HL-60 (cell line): ENCODE measurements around the gene PKN2.

Experiments used
- GABPA ChIP-seq: IDR thresholded peaks from 2 replicates; pipeline ENCODE4 v1.6.1; 2012; ENCODE audit warnings: low read depth
- POLR2AphosphoS5 ChIP-seq: IDR thresholded peaks from 2 replicates; pipeline ENCODE4 v1.6.1; 2012; ENCODE audit warnings: low read depth
- SPI1 ChIP-seq: IDR thresholded peaks from 2 replicates; pipeline ENCODE4 v1.6.1; 2012; ENCODE audit warnings: low read depth, mild to moderate bottlenecking, borderline replicate concordance
- TF ChIP-seq, protein P1 (sequence below): IDR thresholded peaks from one replicate; pipeline ENCODE4 v1.5.1; 2011; ENCODE audit warnings: low read length, control low read depth, inconsistent platforms; ENCODE audit not compliant: insufficient read depth
- TF ChIP-seq, protein P2 (sequence below): IDR thresholded peaks from 2 replicates; pipeline ENCODE4 v1.6.1; 2012; ENCODE audit warnings: low read depth; ENCODE audit not compliant: insufficient replicate concordance

DNA sequence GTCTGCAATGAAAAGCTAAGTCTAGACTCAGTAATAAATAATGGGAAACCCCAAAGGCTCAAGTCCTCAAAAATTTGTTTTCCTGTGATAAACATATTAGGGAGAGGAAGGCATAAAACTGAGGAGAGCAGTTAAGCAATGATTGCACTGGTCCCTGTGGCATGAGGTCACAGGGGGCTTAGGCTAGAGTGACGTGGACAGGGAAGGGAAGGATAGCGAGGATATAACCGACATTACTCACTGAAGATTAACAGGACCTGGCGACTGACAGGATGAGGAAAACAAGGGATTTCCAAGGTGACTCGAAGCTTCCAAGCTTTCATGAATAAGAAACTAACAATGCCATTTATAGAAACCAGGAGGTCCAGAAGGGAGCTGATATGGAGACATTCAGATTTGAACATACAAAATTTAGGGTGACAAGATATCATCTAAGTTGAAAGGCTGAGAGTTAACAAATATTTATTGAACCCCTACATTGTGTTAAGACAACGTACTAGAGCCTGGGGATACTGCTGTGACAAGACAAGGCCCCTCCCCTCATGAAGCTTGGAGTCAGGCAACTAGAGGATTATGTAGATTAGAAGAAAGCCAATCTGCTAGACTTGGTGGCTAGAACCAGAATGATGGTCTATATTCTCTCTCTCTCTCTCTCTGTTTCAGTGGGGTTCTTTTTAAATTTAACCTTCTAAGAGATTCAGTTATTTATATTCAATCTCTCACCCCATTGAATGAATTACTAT is 33.2 kb upstream of the PKN2 start:
- TF ChIP-seq POLR2AphosphoS5 (no peak), GABPA (no peak), SPI1 (no peak)
- TF ChIP-seq, protein P1, sequence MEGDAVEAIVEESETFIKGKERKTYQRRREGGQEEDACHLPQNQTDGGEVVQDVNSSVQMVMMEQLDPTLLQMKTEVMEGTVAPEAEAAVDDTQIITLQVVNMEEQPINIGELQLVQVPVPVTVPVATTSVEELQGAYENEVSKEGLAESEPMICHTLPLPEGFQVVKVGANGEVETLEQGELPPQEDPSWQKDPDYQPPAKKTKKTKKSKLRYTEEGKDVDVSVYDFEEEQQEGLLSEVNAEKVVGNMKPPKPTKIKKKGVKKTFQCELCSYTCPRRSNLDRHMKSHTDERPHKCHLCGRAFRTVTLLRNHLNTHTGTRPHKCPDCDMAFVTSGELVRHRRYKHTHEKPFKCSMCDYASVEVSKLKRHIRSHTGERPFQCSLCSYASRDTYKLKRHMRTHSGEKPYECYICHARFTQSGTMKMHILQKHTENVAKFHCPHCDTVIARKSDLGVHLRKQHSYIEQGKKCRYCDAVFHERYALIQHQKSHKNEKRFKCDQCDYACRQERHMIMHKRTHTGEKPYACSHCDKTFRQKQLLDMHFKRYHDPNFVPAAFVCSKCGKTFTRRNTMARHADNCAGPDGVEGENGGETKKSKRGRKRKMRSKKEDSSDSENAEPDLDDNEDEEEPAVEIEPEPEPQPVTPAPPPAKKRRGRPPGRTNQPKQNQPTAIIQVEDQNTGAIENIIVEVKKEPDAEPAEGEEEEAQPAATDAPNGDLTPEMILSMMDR, result no peak
- TF ChIP-seq, protein P2, sequence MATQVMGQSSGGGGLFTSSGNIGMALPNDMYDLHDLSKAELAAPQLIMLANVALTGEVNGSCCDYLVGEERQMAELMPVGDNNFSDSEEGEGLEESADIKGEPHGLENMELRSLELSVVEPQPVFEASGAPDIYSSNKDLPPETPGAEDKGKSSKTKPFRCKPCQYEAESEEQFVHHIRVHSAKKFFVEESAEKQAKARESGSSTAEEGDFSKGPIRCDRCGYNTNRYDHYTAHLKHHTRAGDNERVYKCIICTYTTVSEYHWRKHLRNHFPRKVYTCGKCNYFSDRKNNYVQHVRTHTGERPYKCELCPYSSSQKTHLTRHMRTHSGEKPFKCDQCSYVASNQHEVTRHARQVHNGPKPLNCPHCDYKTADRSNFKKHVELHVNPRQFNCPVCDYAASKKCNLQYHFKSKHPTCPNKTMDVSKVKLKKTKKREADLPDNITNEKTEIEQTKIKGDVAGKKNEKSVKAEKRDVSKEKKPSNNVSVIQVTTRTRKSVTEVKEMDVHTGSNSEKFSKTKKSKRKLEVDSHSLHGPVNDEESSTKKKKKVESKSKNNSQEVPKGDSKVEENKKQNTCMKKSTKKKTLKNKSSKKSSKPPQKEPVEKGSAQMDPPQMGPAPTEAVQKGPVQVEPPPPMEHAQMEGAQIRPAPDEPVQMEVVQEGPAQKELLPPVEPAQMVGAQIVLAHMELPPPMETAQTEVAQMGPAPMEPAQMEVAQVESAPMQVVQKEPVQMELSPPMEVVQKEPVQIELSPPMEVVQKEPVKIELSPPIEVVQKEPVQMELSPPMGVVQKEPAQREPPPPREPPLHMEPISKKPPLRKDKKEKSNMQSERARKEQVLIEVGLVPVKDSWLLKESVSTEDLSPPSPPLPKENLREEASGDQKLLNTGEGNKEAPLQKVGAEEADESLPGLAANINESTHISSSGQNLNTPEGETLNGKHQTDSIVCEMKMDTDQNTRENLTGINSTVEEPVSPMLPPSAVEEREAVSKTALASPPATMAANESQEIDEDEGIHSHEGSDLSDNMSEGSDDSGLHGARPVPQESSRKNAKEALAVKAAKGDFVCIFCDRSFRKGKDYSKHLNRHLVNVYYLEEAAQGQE, result no peak
